SK-N-SH treated with all-trans-retinoic acid at 6 μM for 48 hours (cell line): ENCODE measurements around the gene TTYH3.

Source experiments
- ATAC-seq: fragments of 200-7000 bp; cut with Tn5 transposase; 3 replicates; pipeline ENCODE4 v1.9.1; 2020; ENCODE audit warnings: mild to moderate bottlenecking, moderate library complexity
- ARNTL ChIP-seq: fragments of 450-650 bp; formaldehyde crosslinking; IDR thresholded peaks from 2 replicates; pipeline ENCODE4 v1.5.0; 2020; ENCODE audit warnings: low read depth, mild to moderate bottlenecking, moderate library complexity, borderline replicate concordance
- BACH2 ChIP-seq: fragments of 250-450 bp; sonication (Bioruptor Pico); IDR thresholded peaks from 2 replicates; pipeline ENCODE4 v1.9.0; 2021; ENCODE audit warnings: mild to moderate bottlenecking, borderline replicate concordance
- CREB5 ChIP-seq: fragments of 250-450 bp; sonication (Bioruptor Pico); IDR thresholded peaks from 2 replicates; pipeline ENCODE4 v1.5.1; 2020; ENCODE audit warnings: low read depth, mild to moderate bottlenecking, moderate library complexity
- CSDC2 ChIP-seq: fragments of 250-450 bp; sonication (Bioruptor Pico); IDR thresholded peaks from 2 replicates; pipeline ENCODE4 v1.5.0; 2020; ENCODE audit warnings: mild to moderate bottlenecking, moderate library complexity
- ESRRG ChIP-seq: fragments of 250-450 bp; sonication (Bioruptor Pico); IDR thresholded peaks from 2 replicates; pipeline ENCODE4 v1.6.1; 2021; ENCODE audit warnings: mild to moderate bottlenecking
- GLIS3 ChIP-seq: fragments of 250-450 bp; sonication (Bioruptor Pico); IDR thresholded peaks from 2 replicates; pipeline ENCODE4 v1.5.0; 2020; ENCODE audit warnings: mild to moderate bottlenecking, moderate library complexity
- ISL1 ChIP-seq: fragments of 250-450 bp; sonication (Bioruptor Pico); IDR thresholded peaks from 2 replicates; pipeline ENCODE4 v2.1.2; 2022; ENCODE audit warnings: mild to moderate bottlenecking, moderate library complexity
- PATZ1 ChIP-seq: fragments of 250-450 bp; sonication (Bioruptor Pico); IDR thresholded peaks from 2 replicates; pipeline ENCODE4 v1.8.0; 2020; ENCODE audit warnings: mild to moderate bottlenecking, moderate library complexity, borderline replicate concordance
- PPARA ChIP-seq: fragments of 250-450 bp; sonication (Bioruptor Pico); IDR thresholded peaks from 2 replicates; pipeline ENCODE4 v1.5.0; 2020; ENCODE audit warnings: mild to moderate bottlenecking, borderline replicate concordance
- RARB ChIP-seq: fragments of 250-450 bp; sonication (Bioruptor Pico); IDR thresholded peaks from 2 replicates; pipeline ENCODE4 v1.8.0; 2021; ENCODE audit warnings: mild to moderate bottlenecking, moderate library complexity
- SNAI2 ChIP-seq: fragments of 250-450 bp; sonication (Bioruptor Pico); IDR thresholded peaks from 2 replicates; pipeline ENCODE4 v1.5.0; 2020; ENCODE audit warnings: mild to moderate bottlenecking, moderate library complexity
- TCF4 ChIP-seq: fragments of 250-450 bp; sonication (Bioruptor Pico); IDR thresholded peaks from 2 replicates; pipeline ENCODE4 v1.8.0; 2021; ENCODE audit warnings: mild to moderate bottlenecking, moderate library complexity, borderline replicate concordance
- TOX ChIP-seq: fragments of 250-450 bp; sonication (Bioruptor Pico); IDR thresholded peaks from 2 replicates; pipeline ENCODE4 v1.8.0; 2021; ENCODE audit warnings: mild to moderate bottlenecking, moderate library complexity, borderline replicate concordance
- TSHZ2 ChIP-seq: fragments of 250-450 bp; sonication (Bioruptor Pico); IDR thresholded peaks from 2 replicates; pipeline ENCODE4 v1.5.0; 2020; ENCODE audit warnings: mild to moderate bottlenecking, moderate library complexity
- ZC3H10 ChIP-seq: fragments of 250-450 bp; sonication (Bioruptor Pico); IDR thresholded peaks from 2 replicates; pipeline ENCODE4 v1.5.1; 2021; ENCODE audit warnings: mild to moderate bottlenecking, moderate library complexity
- ZFP3 ChIP-seq: fragments of 250-450 bp; sonication (Bioruptor Pico); IDR thresholded peaks from 2 replicates; pipeline ENCODE4 v1.5.0; 2020; ENCODE audit warnings: mild to moderate bottlenecking, moderate library complexity
- ZFP30 ChIP-seq: fragments of 450-650 bp; formaldehyde crosslinking; IDR thresholded peaks from 2 replicates; pipeline ENCODE4 v1.5.0; 2022; ENCODE audit warnings: mild to moderate bottlenecking, moderate library complexity
- ZNF565 ChIP-seq: fragments of 450-650 bp; formaldehyde crosslinking; conservative IDR thresholded peaks from 2 replicates; pipeline ENCODE4 v1.5.0; 2020; ENCODE audit warnings: low read depth, mild to moderate bottlenecking, moderate library complexity
- ZNF70 ChIP-seq: fragments of 450-650 bp; formaldehyde crosslinking; IDR thresholded peaks from 2 replicates; pipeline ENCODE4 v1.5.0; 2020; ENCODE audit warnings: mild to moderate bottlenecking, moderate library complexity
- ZNF8 ChIP-seq: fragments of 450-650 bp; formaldehyde crosslinking; IDR thresholded peaks from 2 replicates; pipeline ENCODE4 v1.5.0; 2020; ENCODE audit warnings: mild to moderate bottlenecking, moderate library complexity

TTYH3 gene

GRCh38 chr7:2709553-2710285, 77.9 kb downstream of the TTYH3 start:
- ATAC-seq: peak; percentile 22
- TF ChIP-seq BACH2 (CRISPR knock-in tag) (no peak), RARB (no peak), TSHZ2 (CRISPR knock-in tag) (no peak), PATZ1 (CRISPR knock-in tag) (no peak), ZNF565 (CRISPR knock-in tag) (no peak), TCF4 (no peak), ISL1 (no peak), ZFP30 (CRISPR knock-in tag) (no peak), ZNF8 (CRISPR knock-in tag) (no peak), CREB5 (no peak), GLIS3 (CRISPR knock-in tag) (no peak), TOX (CRISPR knock-in tag) (no peak), ESRRG (CRISPR knock-in tag) (no peak), ZNF70 (no peak)

- no peak for ATAC-seq
Measured at GRCh38 chr7:2710286-2710655, 78.5 kb downstream of the TTYH3 start.

GRCh38 chr7:2710901-2711551, 79.2 kb downstream of the TTYH3 start:
- no peak for ATAC-seq

More at GRCh38 chr7:2710286-2710655, 78.5 kb downstream of the TTYH3 start:
- TF ChIP-seq ARNTL (CRISPR knock-in tag) (no peak), GLIS3 (CRISPR knock-in tag) (no peak), BACH2 (CRISPR knock-in tag) (no peak), PPARA (CRISPR knock-in tag) (no peak), ISL1 (no peak)
- TF ChIP-seq, all 23 proteins: peak for 0

More at GRCh38 chr7:2710901-2711551, 79.2 kb downstream of the TTYH3 start:
- TF ChIP-seq SNAI2 (CRISPR knock-in tag): no peak
- no peak for TF ChIP-seq ZNF8 (CRISPR knock-in tag)
- no peak for TF ChIP-seq GLIS3 (CRISPR knock-in tag)
- TF ChIP-seq TSHZ2 (CRISPR knock-in tag): no peak
- TF ChIP-seq PATZ1 (CRISPR knock-in tag): no peak
- TF ChIP-seq ZFP3 (CRISPR knock-in tag): no peak
- no peak for TF ChIP-seq ZC3H10 (CRISPR knock-in tag)
- TF ChIP-seq CSDC2 (CRISPR knock-in tag): no peak
- no peak for TF ChIP-seq TOX (CRISPR knock-in tag)
- no peak for TF ChIP-seq ESRRG (CRISPR knock-in tag)
